OCI-LY3 (cell line): ENCODE results near the gene DPEP2.

Source experiments
- CTCF ChIP-seq: fragments of 200-600, 300-600 bp; sonication (generic); IDR thresholded peaks from 2 replicates; pipeline ENCODE4 v1.5.1; 2014; ENCODE audit warnings: antibody characterized with exemption, low read length, low read depth
- EZH2phosphoT487 ChIP-seq: fragments of 200-600 bp; shearing (Covaris generic); IDR thresholded peaks from 2 replicates; pipeline ENCODE4 v1.6.1; 2018; ENCODE audit warnings: antibody characterized with exemption, mixed run types, low read depth

GRCh38 chr16:67959536-67960329 lies 39.6 kb downstream of the DPEP2 start:
- TF ChIP-seq CTCF (no peak), EZH2phosphoT487 (no peak)
